RWPE2 (cell line): ENCODE results near the gene HOXA10.

Source experiments
- ATAC-seq: fragments of 200-7000 bp; cut with Tn5 transposase; 3 replicates; pipeline ENCODE4 v1.9.1; 2021; ENCODE audit warnings: low read depth
- DNase-seq: peaks from one replicate; pipeline ENCODE4 v3.0.0-alpha.2; 2020; ENCODE audit warnings: low spot score
- H3K27ac ChIP-seq: fragments of 450-650 bp; 2 replicates; pipeline ENCODE4 v1.5.1; 2017; ENCODE audit warnings: mild to moderate bottlenecking; ENCODE audit not compliant: poor library complexity, severe bottlenecking
- H3K27me3 ChIP-seq: fragments of 250-450 bp; sonication (Bioruptor Pico); 2 replicates; pipeline ENCODE4 v1.5.1; 2021; ENCODE audit warnings: mild to moderate bottlenecking, moderate library complexity; ENCODE audit not compliant: insufficient read depth, poor library complexity, severe bottlenecking
- H3K36me3 ChIP-seq: fragments of 250-450 bp; sonication (Bioruptor Pico); 2 replicates; pipeline ENCODE4 v1.5.1; 2020; ENCODE audit warnings: low read depth, mild to moderate bottlenecking, moderate library complexity
- H3K4me1 ChIP-seq: fragments of 250-450 bp; sonication (Bioruptor Pico); 2 replicates; pipeline ENCODE4 v1.5.1; 2021; ENCODE audit warnings: mild to moderate bottlenecking, moderate library complexity; ENCODE audit not compliant: insufficient read depth, poor library complexity, severe bottlenecking
- H3K4me3 ChIP-seq: fragments of 250-450 bp; sonication (Bioruptor Pico); 2 replicates; pipeline ENCODE4 v1.5.1; 2021; ENCODE audit warnings: mild to moderate bottlenecking, moderate library complexity; ENCODE audit not compliant: severe bottlenecking
- H3K9me3 ChIP-seq: fragments of 250-450 bp; sonication (Bioruptor Pico); 2 replicates; pipeline ENCODE4 v1.5.1; 2021; ENCODE audit warnings: mild to moderate bottlenecking, moderate library complexity; ENCODE audit not compliant: severe bottlenecking
- TF ChIP-seq, protein P1 (sequence below): fragments of 450-650 bp; IDR thresholded peaks from one replicate; pipeline ENCODE4 v1.5.1; 2017; ENCODE audit warnings: mild to moderate bottlenecking, moderate library complexity; ENCODE audit not compliant: poor library complexity, severe bottlenecking

Gene HOXA10

DNA sequence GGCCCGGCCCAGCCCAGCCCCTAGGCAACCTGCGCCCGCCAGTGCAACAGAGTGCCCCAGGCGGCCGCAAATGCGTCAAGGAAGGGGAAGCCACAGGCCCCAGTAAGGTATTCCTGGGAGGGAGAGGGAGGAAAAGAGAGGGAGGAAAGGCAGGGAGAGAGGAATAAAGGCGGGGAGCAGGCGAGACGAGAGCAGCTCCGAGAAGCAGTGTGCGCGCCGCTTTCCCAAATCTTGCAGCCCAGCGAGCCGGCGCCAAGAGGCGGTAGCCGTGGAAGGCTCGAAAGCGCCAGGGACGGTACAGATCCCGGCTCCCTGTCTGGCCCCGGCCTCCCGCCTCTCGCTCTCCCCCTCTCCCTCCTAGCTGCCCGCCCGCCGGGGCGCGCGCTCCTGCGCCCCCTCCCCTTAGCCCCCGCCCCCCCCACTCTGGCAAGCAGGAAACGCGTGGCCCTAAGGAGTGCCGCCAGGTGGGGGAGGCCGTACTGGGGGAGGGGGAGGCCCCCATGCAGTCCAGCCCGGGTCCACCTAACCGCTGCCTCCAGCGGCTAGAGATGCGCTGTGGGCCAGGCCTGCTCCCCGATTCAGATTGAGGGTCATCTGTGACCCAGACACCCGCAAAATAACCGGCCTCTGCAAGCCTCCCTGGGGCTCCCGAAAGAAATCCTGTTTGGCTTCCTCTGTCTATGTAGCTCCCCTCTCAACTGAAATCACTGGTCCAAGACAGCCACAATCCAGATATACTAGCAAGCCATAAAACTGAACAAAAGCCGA is 4.3 kb downstream of the HOXA10 start:
- DNase-seq (peak; percentile 73), ATAC-seq (peak; percentile 3)
- H3K4me3 ChIP-seq, result peak overlapping the region; percentile 54
- no peaks in the 10 kb centered on the region for H3K27me3 ChIP-seq
- H3K4me1 ChIP-seq, result peaks cover 7% of the 10 kb centered on the region
- no peaks in the 10 kb centered on the region for H3K9me3 ChIP-seq
- TF ChIP-seq, protein P1, sequence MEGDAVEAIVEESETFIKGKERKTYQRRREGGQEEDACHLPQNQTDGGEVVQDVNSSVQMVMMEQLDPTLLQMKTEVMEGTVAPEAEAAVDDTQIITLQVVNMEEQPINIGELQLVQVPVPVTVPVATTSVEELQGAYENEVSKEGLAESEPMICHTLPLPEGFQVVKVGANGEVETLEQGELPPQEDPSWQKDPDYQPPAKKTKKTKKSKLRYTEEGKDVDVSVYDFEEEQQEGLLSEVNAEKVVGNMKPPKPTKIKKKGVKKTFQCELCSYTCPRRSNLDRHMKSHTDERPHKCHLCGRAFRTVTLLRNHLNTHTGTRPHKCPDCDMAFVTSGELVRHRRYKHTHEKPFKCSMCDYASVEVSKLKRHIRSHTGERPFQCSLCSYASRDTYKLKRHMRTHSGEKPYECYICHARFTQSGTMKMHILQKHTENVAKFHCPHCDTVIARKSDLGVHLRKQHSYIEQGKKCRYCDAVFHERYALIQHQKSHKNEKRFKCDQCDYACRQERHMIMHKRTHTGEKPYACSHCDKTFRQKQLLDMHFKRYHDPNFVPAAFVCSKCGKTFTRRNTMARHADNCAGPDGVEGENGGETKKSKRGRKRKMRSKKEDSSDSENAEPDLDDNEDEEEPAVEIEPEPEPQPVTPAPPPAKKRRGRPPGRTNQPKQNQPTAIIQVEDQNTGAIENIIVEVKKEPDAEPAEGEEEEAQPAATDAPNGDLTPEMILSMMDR, result no peak
- peak overlapping the region; percentile 93 for H3K27ac ChIP-seq
- H3K36me3 ChIP-seq, result peaks cover 6% of the 10 kb centered on the region; the same call in 1 of the 2 replicates

DNA sequence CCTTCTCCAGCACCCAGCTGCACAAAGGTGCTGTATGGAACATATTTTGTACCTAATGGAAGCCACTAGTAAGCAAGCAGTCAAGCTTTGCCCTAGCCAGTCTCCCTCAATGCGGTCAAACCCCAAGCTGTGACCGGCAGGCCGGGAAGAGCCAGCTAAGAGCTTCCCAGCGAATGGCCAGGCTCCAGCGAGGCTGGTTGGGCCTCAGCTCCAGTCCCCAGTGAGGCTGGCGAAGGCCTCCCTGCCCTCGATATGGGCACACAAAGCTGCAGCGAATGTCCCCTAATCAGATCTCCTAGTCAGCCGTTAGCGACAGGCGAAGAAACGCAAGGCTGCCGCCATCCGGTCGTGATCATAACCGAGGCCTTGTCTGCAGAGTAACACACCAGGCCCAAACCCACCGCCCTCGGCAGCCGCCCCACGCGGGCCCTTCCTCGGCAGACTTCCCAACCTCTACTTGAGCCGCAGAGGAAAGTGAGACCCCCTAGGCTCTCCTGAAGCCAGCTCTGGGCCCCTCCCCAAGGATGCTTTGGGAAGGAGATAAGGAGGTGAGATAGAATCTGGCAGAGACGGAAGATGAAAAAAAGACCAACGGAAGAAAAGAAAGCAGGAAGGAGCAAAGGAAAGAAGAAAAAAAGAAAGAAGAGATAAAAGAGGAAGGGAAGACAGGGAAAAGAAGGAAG is 5.7 kb downstream of the HOXA10 start:
- no peak for ATAC-seq
- no peak for DNase-seq
- Histone ChIP-seq H3K27ac (peak overlapping the region; percentile 93), H3K4me3 (peak overlapping the region; percentile 54), H3K4me1 (peaks cover 5% of the 10 kb centered on the region), H3K9me3 (no peaks in the 10 kb centered on the region), H3K36me3 (peaks cover 14% of the 10 kb centered on the region), H3K27me3 (no peaks in the 10 kb centered on the region)
- TF ChIP-seq, protein P1, result peak; percentile 27

DNA sequence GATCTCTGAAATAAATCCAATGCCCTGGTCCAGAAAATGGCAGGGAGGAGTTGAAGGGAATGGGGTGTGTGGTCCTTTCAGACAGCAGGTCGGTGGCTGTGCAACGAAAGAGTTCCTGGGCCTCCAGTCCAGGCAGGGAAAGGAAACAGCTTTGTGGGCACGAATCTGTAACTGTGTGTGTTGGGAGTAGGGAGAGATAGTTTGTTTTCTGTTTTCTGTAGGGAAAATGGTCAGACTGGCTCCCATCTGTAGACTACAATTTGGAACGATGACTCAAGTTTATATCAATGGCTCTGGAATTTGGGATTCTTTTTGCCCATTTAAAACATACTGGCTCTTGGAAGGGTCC is 6.2 kb downstream of the HOXA10 start:
- H3K27ac ChIP-seq, result peak overlapping the region; percentile 93
- TF ChIP-seq, protein P1, result no peak
- peaks cover 19% of the 10 kb centered on the region for H3K36me3 ChIP-seq
- H3K27me3 ChIP-seq, result no peaks in the 10 kb centered on the region
- peak overlapping the region; percentile 54 for H3K4me3 ChIP-seq
- H3K9me3 ChIP-seq, result no peaks in the 10 kb centered on the region
- H3K4me1 ChIP-seq, result peaks cover 5% of the 10 kb centered on the region
- no peak for ATAC-seq
- DNase-seq, result no peak

DNA sequence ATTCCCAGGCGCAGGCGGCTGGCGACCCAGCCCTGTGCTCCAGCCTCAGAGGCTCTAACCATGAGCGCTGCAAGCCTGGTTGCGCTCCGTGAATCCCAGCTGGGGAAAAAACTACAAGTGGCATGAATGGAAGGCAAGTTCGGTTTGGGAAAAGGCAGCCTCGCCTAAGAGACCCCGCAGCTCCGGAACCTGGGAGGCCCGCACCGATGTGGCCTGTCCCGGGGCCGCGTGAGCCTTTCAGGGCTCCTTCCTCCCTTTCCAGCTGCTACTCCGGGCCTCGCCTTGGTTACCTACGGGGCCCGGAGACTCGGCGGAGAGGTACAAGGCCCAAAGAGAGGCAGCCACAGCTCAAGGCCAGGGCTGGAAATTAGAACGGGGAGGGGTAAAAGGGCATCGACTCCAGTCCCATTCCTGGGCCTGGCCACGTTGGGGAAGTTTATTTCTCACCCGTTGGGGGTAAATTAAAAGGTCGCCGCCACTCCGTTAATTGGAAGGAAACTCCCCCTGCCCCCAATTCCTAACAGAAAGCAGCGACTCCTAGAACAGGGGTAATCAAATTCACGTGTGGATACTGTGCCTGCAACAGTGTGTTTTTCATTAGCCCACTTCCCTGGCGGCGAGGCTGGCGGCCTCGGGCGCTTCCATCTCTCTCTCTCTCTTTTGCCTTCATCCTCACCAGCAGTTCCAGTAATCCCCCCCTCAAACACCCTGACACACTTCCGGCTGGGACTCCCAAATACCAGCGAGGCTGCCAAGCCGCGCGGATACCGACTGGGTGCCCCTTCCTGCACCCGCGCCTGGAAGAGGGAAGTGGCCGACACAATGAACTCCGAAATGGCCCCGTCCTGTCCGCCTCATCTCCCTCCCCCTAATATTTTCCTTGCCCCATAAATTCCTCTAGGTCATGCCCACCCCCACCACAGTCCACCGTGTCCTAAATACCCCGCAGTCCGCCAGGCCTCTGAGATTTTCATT is 7.3 kb downstream of the HOXA10 start:
- H3K36me3 ChIP-seq, result peaks cover 25% of the 10 kb centered on the region
- H3K4me1 ChIP-seq, result peaks cover 5% of the 10 kb centered on the region
- peak overlapping the region; percentile 54 for H3K4me3 ChIP-seq
- TF ChIP-seq, protein P1, result no peak
- no peaks in the 10 kb centered on the region for H3K9me3 ChIP-seq
- ATAC-seq (no peak), DNase-seq (no peak)
- H3K27ac ChIP-seq, result peak overlapping the region; percentile 93
- no peaks in the 10 kb centered on the region for H3K27me3 ChIP-seq
